HUES48 (cell line): ENCODE data around the gene LALBA.
"Not testable (repeated sequence)": the region's sequence is repeated elsewhere in the genome, so short reads cannot be mapped to it uniquely, and the experiment has no call there.

ENCODE experiments used
- H3K27ac ChIP-seq: one replicate; pipeline ENCODE4 v1.7.0; 2013; ENCODE audit warnings: low read depth, low read length, inconsistent platforms
- H3K27me3 ChIP-seq: 2 replicates; pipeline ENCODE4 v1.6.1; 2013; ENCODE audit warnings: mild to moderate bottlenecking, low read length; ENCODE audit not compliant: control insufficient read depth, insufficient read depth
- H3K36me3 ChIP-seq: 2 replicates; pipeline ENCODE4 v1.6.1; 2013; ENCODE audit warnings: low read length; ENCODE audit not compliant: control insufficient read depth, insufficient read depth
- H3K4me1 ChIP-seq: 2 replicates; pipeline ENCODE4 v1.6.1; 2013; ENCODE audit warnings: mild to moderate bottlenecking, low read length; ENCODE audit not compliant: control insufficient read depth, insufficient read depth
- H3K4me3 ChIP-seq: 2 replicates; pipeline ENCODE4 v1.5.1; 2013; ENCODE audit warnings: mild to moderate bottlenecking, low read depth, low read length
- H3K9ac ChIP-seq: 2 replicates; pipeline ENCODE4 v1.6.1; 2013; ENCODE audit warnings: mild to moderate bottlenecking, low read depth, low read length, moderate library complexity
- H3K9me3 ChIP-seq: 2 replicates; pipeline ENCODE4 v1.6.1; 2013; ENCODE audit warnings: low read length; ENCODE audit not compliant: control insufficient read depth, insufficient read depth

LALBA gene

GRCh38 chr12:48572326-48572725, 2.5 kb upstream of the LALBA start:
- H3K27me3 ChIP-seq = no peaks in the 10 kb centered on the region
- H3K9me3 ChIP-seq = no peaks in the 10 kb centered on the region
- no peaks in the 10 kb centered on the region for H3K4me1 ChIP-seq
- no peak overlapping the region for H3K4me3 ChIP-seq
- no peak overlapping the region for H3K27ac ChIP-seq
- H3K36me3 ChIP-seq = no peaks in the 10 kb centered on the region
- H3K9ac ChIP-seq = no peak overlapping the region

- Histone ChIP-seq H3K36me3 (no peaks in the 10 kb centered on the region), H3K9ac (no peak overlapping the region), H3K9me3 (no peaks in the 10 kb centered on the region), H3K27me3 (no peaks in the 10 kb centered on the region), H3K4me3 (no peak overlapping the region), H3K4me1 (no peaks in the 10 kb centered on the region), H3K27ac (no peak overlapping the region)
Observed at GRCh38 chr12:48567731-48568130, 2.1 kb downstream of the LALBA start.

- no peaks in the 10 kb centered on the region for H3K9me3 ChIP-seq
- no peak overlapping the region for H3K4me3 ChIP-seq
- no peaks in the 10 kb centered on the region for H3K36me3 ChIP-seq
- no peaks in the 10 kb centered on the region for H3K27me3 ChIP-seq
- H3K27ac ChIP-seq = no peak overlapping the region
- H3K4me1 ChIP-seq = peaks cover 11% of the 10 kb centered on the region
- no peak overlapping the region for H3K9ac ChIP-seq
Observed at GRCh38 chr12:48557919-48558318, 11.9 kb downstream of the LALBA start.

GRCh38 chr12:48556631-48557030, 13.2 kb downstream of the LALBA start:
- H3K4me3 ChIP-seq = no peak overlapping the region; the same call in 1 of the 2 replicates
- H3K9me3 ChIP-seq = no peaks in the 10 kb centered on the region; the same call in 1 of the 2 replicates
- no peak overlapping the region for H3K9ac ChIP-seq
- no peaks in the 10 kb centered on the region for H3K36me3 ChIP-seq
- peaks cover 11% of the 10 kb centered on the region for H3K4me1 ChIP-seq
- H3K27me3 ChIP-seq = no peaks in the 10 kb centered on the region
- no peak overlapping the region for H3K27ac ChIP-seq

GRCh38 chr12:48553666-48554343, 16.0 kb downstream of the LALBA start:
- H3K27ac ChIP-seq, H3K9me3 ChIP-seq, H3K27me3 ChIP-seq, H3K4me3 ChIP-seq, H3K36me3 ChIP-seq, H3K9ac ChIP-seq: not testable (repeated sequence)
- peaks cover 11% of the 10 kb centered on the region for H3K4me1 ChIP-seq

GRCh38 chr12:48551636-48552035, 18.2 kb downstream of the LALBA start:
- H3K27me3 ChIP-seq, H3K9ac ChIP-seq, H3K4me3 ChIP-seq, H3K27ac ChIP-seq, H3K36me3 ChIP-seq, H3K4me1 ChIP-seq, H3K9me3 ChIP-seq: not testable (repeated sequence)

- not testable (repeated sequence) for H3K27ac ChIP-seq, H3K27me3 ChIP-seq, H3K36me3 ChIP-seq, H3K9ac ChIP-seq, H3K4me3 ChIP-seq, H3K4me1 ChIP-seq, H3K9me3 ChIP-seq
Observed at GRCh38 chr12:48547012-48547411, 22.8 kb downstream of the LALBA start.

GRCh38 chr12:48545833-48546469, 23.9 kb downstream of the LALBA start:
- H3K9ac ChIP-seq = no peak overlapping the region
- H3K4me1 ChIP-seq = no peaks in the 10 kb centered on the region
- no peaks in the 10 kb centered on the region for H3K36me3 ChIP-seq
- no peaks in the 10 kb centered on the region for H3K9me3 ChIP-seq
- no peak overlapping the region for H3K27ac ChIP-seq
- H3K4me3 ChIP-seq = no peak overlapping the region
- no peaks in the 10 kb centered on the region for H3K27me3 ChIP-seq

- H3K27ac ChIP-seq = no peak overlapping the region
- no peaks in the 10 kb centered on the region for H3K4me1 ChIP-seq
- H3K9ac ChIP-seq = no peak overlapping the region
- H3K4me3 ChIP-seq = no peak overlapping the region
- H3K36me3 ChIP-seq = no peaks in the 10 kb centered on the region
- no peaks in the 10 kb centered on the region for H3K9me3 ChIP-seq
- H3K27me3 ChIP-seq = no peaks in the 10 kb centered on the region
Observed at GRCh38 chr12:48542300-48542928, 27.4 kb downstream of the LALBA start.

- H3K4me3 ChIP-seq = no peak overlapping the region
- H3K4me1 ChIP-seq = no peaks in the 10 kb centered on the region
- no peak overlapping the region for H3K9ac ChIP-seq
- H3K9me3 ChIP-seq = no peaks in the 10 kb centered on the region
- H3K27me3 ChIP-seq = no peaks in the 10 kb centered on the region
- H3K36me3 ChIP-seq = no peaks in the 10 kb centered on the region
- no peak overlapping the region for H3K27ac ChIP-seq
Observed at GRCh38 chr12:48536602-48537001, 33.2 kb downstream of the LALBA start.

GRCh38 chr12:48532601-48533000, 37.2 kb downstream of the LALBA start:
- H3K9me3 ChIP-seq = peaks cover 4% of the 10 kb centered on the region; the same call in 1 of the 2 replicates
- no peak overlapping the region for H3K9ac ChIP-seq
- no peaks in the 10 kb centered on the region for H3K36me3 ChIP-seq
- H3K4me3 ChIP-seq = no peak overlapping the region
- no peaks in the 10 kb centered on the region for H3K4me1 ChIP-seq
- no peaks in the 10 kb centered on the region for H3K27me3 ChIP-seq
- no peak overlapping the region for H3K27ac ChIP-seq
